ENCODE data around the gene APBA2.

GRCh38 chr15:28896951-28897350, 11.2 kb downstream of the APBA2 start:
- TF ChIP-seq CTCF (IDR thresholded peaks at IDR 0.05), result no peak
- TF ChIP-seq POLR2A (IDR thresholded peaks at IDR 0.05), result no peak
- TF ChIP-seq POLR2AphosphoS5 (IDR thresholded peaks at IDR 0.05), result no peak
